Breast epithelium (tissue), 4 donors: ENCODE results near the gene TERB1. TPM values are rescaled to one million over a fixed set of nuclear protein-coding genes. Genes with fewer than 3 reads are reported as not detected.

Experiments used
- DNase-seq, 2 donors: peaks; one replicate each; pipeline ENCODE4 v3.0.0-alpha.2; 2019; ENCODE audit warnings: low spot score in 2 of 2
- H3K27ac ChIP-seq, 2 donors: fragments of 200-600 bp; sonication (generic) in 1 of 2; one replicate each; pipeline ENCODE4 v1.5.1; 2016 to 2019; ENCODE audit warnings: mild to moderate bottlenecking in 1 of 2
- H3K27me3 ChIP-seq, 2 donors: fragments of 200-600 bp; sonication (generic) in 1 of 2; one replicate each; pipeline versions ENCODE4 v1.5.1 to v1.6.0; 2017 to 2019; ENCODE audit warnings: control low read depth in 1 of 2, mild to moderate bottlenecking in 1 of 2
- H3K36me3 ChIP-seq: fragments of 200-600 bp; one replicate; pipeline ENCODE4 v1.5.1; 2019
- H3K4me1 ChIP-seq, 2 donors: fragments of 200-600 bp; sonication (generic); one replicate each; pipeline ENCODE4 v1.5.1; 2016 to 2019; ENCODE audit warnings: control low read depth in 1 of 2
- H3K4me3 ChIP-seq, 3 donors: fragments of 200-600 bp; sonication (generic); 1 replicate in 2 of 3; 2 replicates in 1 of 3; pipeline ENCODE4 v1.5.1; 2016 to 2019; ENCODE audit warnings: mild to moderate bottlenecking in 3 of 3, moderate library complexity in 2 of 3
- H3K9me3 ChIP-seq, 2 donors: fragments of 200-600 bp; sonication (generic) in 1 of 2; one replicate each; pipeline ENCODE4 v1.5.1; 2016 to 2019; ENCODE audit warnings: control low read depth in 1 of 2
- CTCF ChIP-seq, 3 donors: fragments of 450-650 bp; IDR thresholded peaks; one replicate each; pipeline ENCODE4 v1.5.1; 2016 to 2017; ENCODE audit warnings: antibody characterized with exemption in 3 of 3, mild to moderate bottlenecking in 3 of 3, moderate library complexity in 3 of 3
- POLR2A ChIP-seq: fragments of 450-650 bp; IDR thresholded peaks from one replicate; pipeline ENCODE4 v1.6.1; 2016; ENCODE audit warnings: antibody characterized with exemption, mild to moderate bottlenecking, moderate library complexity
- POLR2AphosphoS5 ChIP-seq, 3 donors: sonication (generic); formaldehyde crosslinking; IDR thresholded peaks; one replicate each; pipeline ENCODE4 v1.6.1; 2017; ENCODE audit warnings: antibody characterized with exemption in 3 of 3
- intact Hi-C: fragments of 100-400 bp; cut with DNase I; formaldehyde crosslinking; loops from one replicate; pipeline ENCODE4 v1.15.1; 2023; ENCODE audit warnings: low total_unique reads
- total RNA-seq, 3 donors: library from RNA; depleted of rRNA; stranded (reverse); fragments of >200 nt; gene quantifications; one replicate each; pipeline ENCODE4 v1.1.0, GENCODE V29; 2016

TERB1 gene
- total RNA-seq, 3 donors from 2014 or later: 0.33 to 0.64 (median 0.59) TPM

- H3K27me3 ChIP-seq: no peaks in the 10 kb centered on the region
- no peaks in the 10 kb centered on the region for H3K9me3 ChIP-seq
- peak within 1 kb of the TSS; percentile 72 to 86 (median 86) for H3K4me3 ChIP-seq
- no peaks in the 10 kb centered on the region for H3K4me1 ChIP-seq
- peak within 1 kb of the TSS; percentile 92 to 93 for H3K27ac ChIP-seq
- TF ChIP-seq POLR2AphosphoS5 (IDR thresholded peaks at IDR 0.05) (peak; percentile 76 to 93 (median 93)), POLR2A (peak; percentile 82), CTCF (IDR thresholded peaks at IDR 0.05) (peak; percentile 78 to 94 (median 94))
- DNase-seq: peak; percentile 65 to 74
- intact Hi-C loops: no loop called here
- H3K36me3 ChIP-seq: no peaks in the 10 kb centered on the region
These were observed 29.3 kb upstream of the TERB1 start, which contains the start of gene NAE1 for GRCh38 chr16:66830422-66831404. Gene NAE1, minus strand, starts transcription at chr16:66830976. Its CDS starts 77 bp downstream, at chr16:66830899.

GRCh38 chr16:66824006-66824405, 22.6 kb upstream of the TERB1 start:
- no peak for DNase-seq
- no peak overlapping the region for H3K27ac ChIP-seq
- no peaks in the 10 kb centered on the region for H3K27me3 ChIP-seq
- intact Hi-C loops: no loop called here
- no peaks in the 10 kb centered on the region for H3K36me3 ChIP-seq
- H3K4me1 ChIP-seq: no peaks in the 10 kb centered on the region
- TF ChIP-seq POLR2A (no peak), CTCF (IDR thresholded peaks at IDR 0.05) (no peak), POLR2AphosphoS5 (IDR thresholded peaks at IDR 0.05) (no peak)
- no peak overlapping the region for H3K4me3 ChIP-seq
- no peaks in the 10 kb centered on the region for H3K9me3 ChIP-seq

- intact Hi-C loops: no loop called here
- Histone ChIP-seq H3K4me3 (no peak overlapping the region), H3K9me3 (no peaks in the 10 kb centered on the region), H3K27me3 (no peaks in the 10 kb centered on the region), H3K4me1 (no peaks in the 10 kb centered on the region), H3K27ac (no peak overlapping the region), H3K36me3 (no peaks in the 10 kb centered on the region)
- TF ChIP-seq POLR2A (no peak), CTCF (IDR thresholded peaks at IDR 0.05) (no peak), POLR2AphosphoS5 (IDR thresholded peaks at IDR 0.05) (no peak)
- no peak for DNase-seq
These were observed 13.3 kb upstream of the TERB1 start for GRCh38 chr16:66814734-66815133.

GRCh38 chr16:66811043-66811442, 9.7 kb upstream of the TERB1 start:
- TF ChIP-seq POLR2A (no peak), POLR2AphosphoS5 (IDR thresholded peaks at IDR 0.05) (no peak)
- Histone ChIP-seq H3K36me3 (no peaks in the 10 kb centered on the region), H3K4me3 (no peak overlapping the region), H3K4me1 (no peaks in the 10 kb centered on the region), H3K27me3 (no peaks in the 10 kb centered on the region), H3K9me3 (no peaks in the 10 kb centered on the region), H3K27ac (no peak overlapping the region)
- DNase-seq: no peak
- intact Hi-C loops: loop anchor here (2.0 kb wide), 1 partner anchor 56 kb away; no protein-coding TSS in a partner anchor

- Histone ChIP-seq H3K4me3 (no peak overlapping the region), H3K36me3 (no peaks in the 10 kb centered on the region), H3K4me1 (no peaks in the 10 kb centered on the region), H3K27me3 (no peaks in the 10 kb centered on the region), H3K27ac (no peak overlapping the region), H3K9me3 (no peaks in the 10 kb centered on the region)
- TF ChIP-seq CTCF (IDR thresholded peaks at IDR 0.05) (no peak), POLR2A (no peak), POLR2AphosphoS5 (IDR thresholded peaks at IDR 0.05) (no peak)
- intact Hi-C loops: loop anchor here (2.0 kb wide), 1 partner anchor 56 kb away; no protein-coding TSS in a partner anchor
- no peak for DNase-seq
These were observed 9.0 kb upstream of the TERB1 start for GRCh38 chr16:66810391-66810790.
